ENCODE measurements around the gene LMNTD1. TPM values are rescaled to one million over a fixed set of nuclear protein-coding genes. Genes with fewer than 3 reads are reported as not detected.

Gene LMNTD1
- polyA plus RNA-seq, 1 of the 3 experiments (the other 2 are of a cell fraction) = 0.20 TPM

DNA sequence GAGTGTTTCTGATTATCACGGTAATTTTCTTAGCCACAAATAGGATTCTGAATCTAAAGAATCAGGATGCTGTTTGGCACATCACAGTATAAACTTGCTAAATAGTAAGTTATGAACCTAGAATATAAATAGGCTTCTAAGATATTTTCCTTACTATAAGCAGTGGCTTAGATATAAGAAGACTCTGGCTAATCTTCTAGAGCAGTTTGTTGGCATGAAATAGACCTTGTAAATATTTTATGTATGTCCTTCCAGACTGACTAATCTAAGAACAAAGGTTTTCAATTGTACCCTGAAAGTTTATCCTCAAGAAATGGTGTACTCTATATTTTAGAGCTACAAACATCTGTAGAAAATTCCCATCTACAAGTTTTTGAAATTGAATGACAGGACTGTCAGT is 48.3 kb downstream of the LMNTD1 start:
- Histone ChIP-seq H3K79me2 (ENCODE audit: insufficient read depth) (no peaks in the 10 kb centered on the region), H3F3A (replicated peaks; ENCODE audit: insufficient read depth) (no peaks in the 10 kb centered on the region), H3K9me3 (no peaks in the 10 kb centered on the region), H2AFZ (ENCODE audit: low read depth) (0 out of 2 replicates have a peak overlapping the region, but pooled peaks have one; percentile 9), H3K9ac (no peak overlapping the region), H3K27ac (ENCODE audit: low read depth in 2 of 2, low read length in 1 of 2) (no peak overlapping the region), H3K9me2 (no peaks in the 10 kb centered on the region), H3K4me3 (ENCODE audit: low read depth in 2 of 2, low read length in 1 of 2) (no peak overlapping the region), H4K20me1 (ENCODE audit: insufficient read depth) (no peaks in the 10 kb centered on the region), H3K27me3 (ENCODE audit: insufficient read depth) (no peaks in the 10 kb centered on the region), H3K36me3 (replicated peaks in 1 of 2; ENCODE audit: control insufficient read depth in 1 of 2, insufficient read depth in 2 of 2, low read length in 1 of 2) (no peaks in the 10 kb centered on the region), H3K4me1 (ENCODE audit: control insufficient read depth in 1 of 2, insufficient read depth in 2 of 2, low read depth in 1 of 2, low read length in 1 of 2) (peaks cover 3 to 10% of the 10 kb centered on the region in 2 experiments; a peak in 3 of 4 replicates), H3K4me2 (no peak overlapping the region)
- CTCF ChIA-PET = interaction anchor here (0.6 to 0.8 kb wide), 2 partner anchors 13 to 524 kb away, joined by 3 read pairs; no protein-coding TSS in a partner anchor
- TF ChIP-seq RXRA (IDR thresholded peaks at IDR 0.05; ENCODE audit: borderline replicate concordance, low read depth) (no peak), RAD21 (IDR thresholded peaks at IDR 0.05; ENCODE audit: low read length) (no peak), RFX5 (IDR thresholded peaks at IDR 0.05; ENCODE audit: low read length) (no peak), NFIC (IDR thresholded peaks at IDR 0.05; ENCODE audit: borderline replicate concordance) (no peak), POLR2AphosphoS5 (IDR thresholded peaks at IDR 0.05; ENCODE audit: low read depth, low read length) (no peak), YY1 (IDR thresholded peaks at IDR 0.05; ENCODE audit: low read depth) (no peak), GABPA (IDR thresholded peaks at IDR 0.05; ENCODE audit: low read depth) (no peak), FOXJ3 (CRISPR knock-in tag; IDR thresholded peaks at IDR 0.05) (no peak), FOXM1 (IDR thresholded peaks at IDR 0.05; ENCODE audit: low read depth) (no peak), SIN3A (IDR thresholded peaks at IDR 0.05; ENCODE audit: borderline replicate concordance, low read depth, low read length) (no peak), ELF1 (IDR thresholded peaks at IDR 0.05) (no peak), FOSL2 (IDR thresholded peaks at IDR 0.05; ENCODE audit: borderline replicate concordance, low read depth) (no peak), SMC3 (IDR thresholded peaks at IDR 0.05; ENCODE audit: low read depth, low read length) (no peak)
- TF ChIP-seq, protein P1, sequence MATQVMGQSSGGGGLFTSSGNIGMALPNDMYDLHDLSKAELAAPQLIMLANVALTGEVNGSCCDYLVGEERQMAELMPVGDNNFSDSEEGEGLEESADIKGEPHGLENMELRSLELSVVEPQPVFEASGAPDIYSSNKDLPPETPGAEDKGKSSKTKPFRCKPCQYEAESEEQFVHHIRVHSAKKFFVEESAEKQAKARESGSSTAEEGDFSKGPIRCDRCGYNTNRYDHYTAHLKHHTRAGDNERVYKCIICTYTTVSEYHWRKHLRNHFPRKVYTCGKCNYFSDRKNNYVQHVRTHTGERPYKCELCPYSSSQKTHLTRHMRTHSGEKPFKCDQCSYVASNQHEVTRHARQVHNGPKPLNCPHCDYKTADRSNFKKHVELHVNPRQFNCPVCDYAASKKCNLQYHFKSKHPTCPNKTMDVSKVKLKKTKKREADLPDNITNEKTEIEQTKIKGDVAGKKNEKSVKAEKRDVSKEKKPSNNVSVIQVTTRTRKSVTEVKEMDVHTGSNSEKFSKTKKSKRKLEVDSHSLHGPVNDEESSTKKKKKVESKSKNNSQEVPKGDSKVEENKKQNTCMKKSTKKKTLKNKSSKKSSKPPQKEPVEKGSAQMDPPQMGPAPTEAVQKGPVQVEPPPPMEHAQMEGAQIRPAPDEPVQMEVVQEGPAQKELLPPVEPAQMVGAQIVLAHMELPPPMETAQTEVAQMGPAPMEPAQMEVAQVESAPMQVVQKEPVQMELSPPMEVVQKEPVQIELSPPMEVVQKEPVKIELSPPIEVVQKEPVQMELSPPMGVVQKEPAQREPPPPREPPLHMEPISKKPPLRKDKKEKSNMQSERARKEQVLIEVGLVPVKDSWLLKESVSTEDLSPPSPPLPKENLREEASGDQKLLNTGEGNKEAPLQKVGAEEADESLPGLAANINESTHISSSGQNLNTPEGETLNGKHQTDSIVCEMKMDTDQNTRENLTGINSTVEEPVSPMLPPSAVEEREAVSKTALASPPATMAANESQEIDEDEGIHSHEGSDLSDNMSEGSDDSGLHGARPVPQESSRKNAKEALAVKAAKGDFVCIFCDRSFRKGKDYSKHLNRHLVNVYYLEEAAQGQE (IDR thresholded peaks at IDR 0.05; ENCODE audit: low read depth, low read length) = no peak
- TF ChIP-seq, protein P2, sequence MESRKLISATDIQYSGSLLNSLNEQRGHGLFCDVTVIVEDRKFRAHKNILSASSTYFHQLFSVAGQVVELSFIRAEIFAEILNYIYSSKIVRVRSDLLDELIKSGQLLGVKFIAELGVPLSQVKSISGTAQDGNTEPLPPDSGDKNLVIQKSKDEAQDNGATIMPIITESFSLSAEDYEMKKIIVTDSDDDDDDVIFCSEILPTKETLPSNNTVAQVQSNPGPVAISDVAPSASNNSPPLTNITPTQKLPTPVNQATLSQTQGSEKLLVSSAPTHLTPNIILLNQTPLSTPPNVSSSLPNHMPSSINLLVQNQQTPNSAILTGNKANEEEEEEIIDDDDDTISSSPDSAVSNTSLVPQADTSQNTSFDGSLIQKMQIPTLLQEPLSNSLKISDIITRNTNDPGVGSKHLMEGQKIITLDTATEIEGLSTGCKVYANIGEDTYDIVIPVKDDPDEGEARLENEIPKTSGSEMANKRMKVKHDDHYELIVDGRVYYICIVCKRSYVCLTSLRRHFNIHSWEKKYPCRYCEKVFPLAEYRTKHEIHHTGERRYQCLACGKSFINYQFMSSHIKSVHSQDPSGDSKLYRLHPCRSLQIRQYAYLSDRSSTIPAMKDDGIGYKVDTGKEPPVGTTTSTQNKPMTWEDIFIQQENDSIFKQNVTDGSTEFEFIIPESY (IDR thresholded peaks at IDR 0.05; ENCODE audit: borderline replicate concordance, low read depth) = no peak
- DNase-seq = no peak
- 23% methylated on average over 1 of the region's 1 CpG for WGBS (ENCODE audit: low lambda C conversion rate)
- POLR2A ChIA-PET = no interaction called here
